Activated CD8-positive, alpha-beta memory T cell treated with anti-CD3 and anti-CD28 coated beads for 1 hour (primary cell): ENCODE results near the gene ZNF836.
A peak's percentile ranks its signal among the peaks of the same experiment; 100 is the strongest.

Experiments used
- DNase-seq, 2 donors: peaks; one replicate each; pipeline ENCODE4 v3.0.0-alpha.2; 2020; ENCODE audit warnings: low read depth in 1 of 2; ENCODE audit errors: extremely low read depth in 1 of 2

Gene ZNF836

DNA sequence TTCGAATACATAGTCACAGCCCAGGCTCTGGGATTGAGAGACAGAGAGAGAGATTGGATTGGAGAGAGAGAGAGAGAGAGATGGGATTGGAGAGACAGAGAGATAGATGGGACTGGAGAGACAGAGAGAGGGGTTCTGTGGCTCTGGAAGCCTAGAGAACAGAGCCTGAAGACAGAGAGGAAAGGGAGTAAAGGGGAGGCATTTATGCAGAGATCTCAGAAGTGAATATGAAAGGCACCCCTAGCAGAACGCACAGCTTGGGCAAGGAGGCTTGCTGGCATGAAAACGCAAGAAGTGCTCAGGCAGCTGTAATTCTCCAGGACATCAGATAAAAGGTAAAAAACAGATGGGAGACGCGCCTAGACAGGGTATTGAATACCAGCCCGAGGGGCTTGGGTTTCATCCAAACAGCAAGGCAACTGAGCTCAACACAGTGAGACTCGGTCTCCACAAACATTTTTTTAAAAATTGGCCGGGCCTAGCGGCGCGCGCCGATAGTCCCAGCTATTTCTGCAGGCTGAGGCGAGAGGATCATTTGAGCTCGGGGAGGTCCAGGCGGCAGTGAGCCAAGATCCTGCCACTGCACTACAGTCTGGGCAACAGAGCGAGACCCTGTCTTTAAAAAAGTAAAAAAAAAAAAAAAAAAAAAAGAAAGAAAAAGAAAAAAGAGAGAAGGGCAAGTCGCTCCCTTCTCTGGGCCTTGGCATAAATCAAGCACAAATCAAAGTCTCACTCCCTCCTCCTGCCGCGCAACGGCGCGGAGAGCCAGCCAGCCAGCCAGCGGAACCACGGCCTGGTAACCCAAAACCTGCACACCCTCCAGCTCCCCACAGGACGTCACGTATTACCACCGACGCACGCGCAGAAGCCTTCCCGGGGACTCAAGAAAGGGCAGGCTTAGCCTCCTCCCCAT, 17.7 kb upstream of the ZNF836 start:
- DNase-seq, result no peak

DNA sequence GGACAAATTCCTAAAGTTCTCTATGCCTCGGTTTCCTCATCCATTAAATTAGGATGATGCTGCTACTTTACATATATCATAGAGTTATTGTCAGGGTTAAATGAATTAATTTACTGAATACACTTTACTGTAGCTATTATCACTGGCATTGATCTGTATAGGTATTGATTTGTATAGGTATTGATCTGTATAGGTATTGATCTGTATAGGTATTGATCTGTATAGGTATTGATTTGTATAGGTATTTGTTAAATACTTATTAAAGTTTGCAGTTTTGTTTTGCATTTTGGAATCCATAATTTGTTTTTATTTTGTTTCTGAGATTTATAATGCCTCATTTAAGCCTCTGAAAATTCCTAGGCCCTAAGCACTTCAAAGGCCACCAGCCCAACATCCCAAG, 16.0 kb upstream of the ZNF836 start:
- no peak for DNase-seq

DNA sequence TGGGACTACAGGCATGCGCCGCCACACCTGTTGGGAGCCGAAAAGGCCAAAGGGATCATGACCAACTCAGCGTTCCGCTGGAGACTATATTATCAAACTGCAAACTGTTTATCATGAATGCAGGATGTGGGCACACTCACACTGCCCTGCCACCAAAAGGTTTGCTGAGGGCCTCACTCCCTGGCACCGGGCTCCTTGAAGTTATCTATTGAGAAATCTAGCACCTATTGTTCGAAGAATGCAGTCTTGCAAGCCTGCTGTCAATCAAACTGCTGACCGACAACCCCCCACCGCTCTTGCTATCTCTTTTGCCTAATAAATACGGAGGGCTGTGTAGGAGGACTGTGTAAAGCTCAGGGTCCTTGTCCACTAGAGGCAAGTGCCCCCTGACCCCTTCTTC, 5.2 kb upstream of the ZNF836 start:
- no peak for DNase-seq

DNA sequence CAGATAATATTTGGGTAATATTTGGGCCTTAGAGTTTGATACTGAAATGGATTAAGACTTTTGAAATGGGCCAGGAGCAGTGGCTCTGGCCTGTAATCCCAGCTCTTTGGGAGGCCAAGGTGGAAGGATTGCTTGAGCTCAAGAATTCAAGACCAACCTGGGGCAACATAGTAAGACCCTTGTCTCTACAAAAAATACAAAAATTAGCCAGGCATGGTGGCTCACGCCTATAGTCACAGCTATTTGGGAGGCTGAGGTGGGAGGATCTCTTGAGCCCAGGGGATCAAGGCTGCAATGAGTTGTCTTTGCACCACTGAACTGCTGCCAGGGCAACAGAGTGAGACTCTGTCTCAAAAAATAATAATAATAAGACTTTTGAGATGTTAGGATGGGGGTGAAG, 926 bp upstream of the ZNF836 start:
- DNase-seq, result no peak

- DNase-seq, result no peak
These were observed 529 bp downstream of the ZNF836 start for GRCh38 chr19:52170863-52171320.

DNA sequence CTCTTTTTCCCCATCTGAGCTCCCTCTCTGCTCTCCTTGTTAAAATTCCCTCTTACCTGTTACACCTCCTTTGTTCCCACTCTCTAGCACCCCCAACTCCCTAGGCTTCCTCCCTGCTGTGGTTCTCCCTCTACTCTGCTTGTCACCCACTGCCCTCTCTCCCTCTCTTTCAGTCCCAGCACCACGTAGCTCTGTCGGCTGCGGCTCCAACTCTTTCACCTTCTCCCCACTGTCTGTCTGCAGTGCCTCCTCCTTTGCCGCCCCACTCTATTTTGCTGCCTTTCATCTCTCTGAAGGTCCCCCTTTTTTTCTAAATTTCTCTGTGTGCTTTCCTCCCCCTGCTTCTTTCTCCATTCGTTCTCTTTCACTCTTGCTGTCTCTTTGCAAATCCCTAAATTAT, 1.1 kb downstream of the ZNF836 start:
- no peak for DNase-seq

GRCh38 chr19:52155596-52156359, 15.6 kb downstream of the ZNF836 start:
- DNase-seq, result no peak

DNA sequence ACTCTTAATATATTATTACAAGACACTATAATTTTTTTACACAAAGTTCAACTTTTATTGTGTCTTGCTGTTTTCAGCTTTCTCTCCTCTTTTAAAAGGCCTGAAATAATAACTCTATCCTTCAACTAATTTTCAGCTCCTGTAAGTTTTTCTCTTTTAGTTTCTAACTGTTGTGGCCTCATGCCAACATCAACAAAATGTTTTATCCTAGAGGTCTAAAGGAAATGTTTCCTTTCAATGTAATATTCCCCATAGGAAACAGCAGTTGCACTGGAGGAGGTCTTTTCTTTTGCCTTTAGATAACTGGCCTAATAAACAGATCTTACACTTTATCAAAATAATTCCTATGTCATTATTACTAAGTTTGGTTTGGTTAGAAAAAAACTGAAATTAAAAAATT, 23.2 kb downstream of the ZNF836 start:
- no peak for DNase-seq

- no peak for DNase-seq
These were observed 29.3 kb downstream of the ZNF836 start for GRCh38 chr19:52142001-52142595.

GRCh38 chr19:52141203-52141602, 30.2 kb downstream of the ZNF836 start:
- no peak for DNase-seq

DNA sequence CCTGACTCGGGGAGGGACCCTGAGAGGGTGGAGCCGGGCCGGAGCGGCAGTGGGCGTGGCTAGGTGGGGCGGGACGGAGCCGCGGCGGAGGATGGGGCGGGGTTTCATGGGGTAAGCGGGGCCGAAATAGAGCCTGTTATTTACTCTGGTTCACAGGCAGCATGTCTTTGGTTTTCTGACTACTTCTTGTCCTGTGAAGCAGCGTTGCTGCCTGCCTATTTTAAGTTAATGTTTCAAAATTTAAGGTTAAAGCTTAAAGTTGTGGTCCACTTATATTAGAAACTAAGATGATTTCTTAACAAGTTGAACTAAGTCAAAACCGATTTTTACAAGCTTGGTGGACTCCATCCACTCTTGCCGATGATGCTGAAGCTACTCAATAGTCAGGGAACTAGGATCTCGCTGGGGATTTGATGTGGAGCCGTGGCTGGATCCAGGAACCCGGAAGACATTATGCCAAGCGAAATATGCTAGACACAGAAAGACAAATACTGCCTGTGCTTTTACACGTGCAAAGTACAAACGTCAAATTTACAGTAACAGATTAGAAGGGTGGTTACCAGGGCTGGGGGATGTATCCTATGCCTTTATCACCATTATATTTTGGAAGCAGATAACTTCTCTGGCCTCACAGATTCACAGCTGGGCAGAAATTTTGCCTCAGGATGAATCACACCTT, 31.2 kb downstream of the ZNF836 start:
- peak; percentile 93 to 97 for DNase-seq

DNA sequence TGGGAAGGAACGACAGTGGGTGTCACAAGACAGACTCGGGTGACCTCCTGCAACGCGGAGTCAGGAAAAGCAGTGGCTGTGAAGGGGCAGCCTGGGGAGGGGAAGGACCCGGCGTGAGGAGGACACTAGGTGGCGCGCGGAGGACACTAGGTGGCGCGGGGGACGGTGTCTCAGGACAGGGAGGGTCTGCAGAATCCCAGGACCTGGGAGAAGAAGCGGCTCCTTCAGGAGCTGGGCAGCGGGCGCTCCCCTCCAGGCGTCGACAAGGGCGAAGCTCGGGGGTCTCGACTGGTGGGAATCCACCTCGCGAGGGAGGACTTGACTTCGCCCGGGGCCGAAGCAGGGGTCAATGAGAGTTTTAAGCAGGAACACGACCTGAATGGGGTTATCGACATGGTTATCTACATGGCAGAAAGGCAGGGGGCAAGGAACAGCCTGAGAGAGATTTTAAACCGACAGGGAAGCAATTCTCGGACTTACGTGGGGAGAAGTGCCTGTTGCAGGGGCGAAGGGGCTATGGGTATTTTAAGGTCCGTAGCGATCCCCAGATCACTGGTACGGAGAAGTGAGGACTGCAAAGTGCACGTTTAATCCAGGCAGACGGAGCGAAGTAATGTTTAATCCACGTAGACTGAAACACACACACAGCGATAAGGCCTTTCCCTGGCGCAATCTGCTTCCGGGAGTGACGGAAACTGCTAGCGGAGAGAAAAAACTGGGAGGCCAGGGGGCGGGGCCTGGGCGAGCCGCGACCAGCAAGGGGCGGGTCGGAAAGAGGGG, 32.0 kb downstream of the ZNF836 start, which contains the start of gene ZNF616:
TSS of gene ZNF616 (minus strand) at position 687 of the 780 bp plus-strand sequence. CDS start 9,426 bp downstream, outside the sequence.
- peak; percentile 28 to 65 for DNase-seq

DNA sequence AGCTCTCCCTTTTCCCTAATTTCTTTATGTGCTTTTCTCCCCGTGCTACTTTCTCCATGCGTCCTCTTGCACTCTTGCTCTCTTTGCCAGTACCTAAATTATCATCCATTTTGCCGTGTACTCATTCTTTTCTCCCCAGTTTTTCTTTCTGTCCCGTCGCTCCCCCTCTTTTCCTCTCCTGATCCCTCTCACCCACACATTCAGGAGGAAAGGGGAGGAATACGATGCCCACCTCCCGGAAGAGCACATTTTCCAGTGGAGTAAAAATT, 32.5 kb downstream of the ZNF836 start:
- no peak for DNase-seq

- DNase-seq, result no peak
These were observed 33.0 kb downstream of the ZNF836 start for GRCh38 chr19:52138278-52138982.

GRCh38 chr19:52120286-52120685, 51.1 kb downstream of the ZNF836 start:
- DNase-seq, result no peak

GRCh38 chr19:52115526-52116053, 55.8 kb downstream of the ZNF836 start:
- DNase-seq, result no peak

DNA sequence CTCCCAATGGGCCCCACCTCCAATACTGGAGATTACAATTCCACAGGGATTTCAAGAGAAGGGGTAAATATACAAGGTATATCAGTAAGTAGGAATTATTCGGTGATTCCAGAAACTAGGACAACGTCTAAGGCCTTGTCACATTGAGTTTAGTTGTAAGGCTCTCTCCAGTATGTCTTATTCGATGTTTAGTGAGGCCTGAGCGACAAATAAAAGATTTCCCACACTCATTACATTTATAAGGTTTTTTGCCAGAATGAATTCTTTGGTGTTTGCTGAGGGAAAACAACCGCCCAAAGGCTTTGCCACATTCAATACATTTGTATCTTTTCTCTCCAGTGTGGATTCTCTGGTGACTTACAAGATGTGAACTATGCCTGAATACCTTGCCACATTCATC, 56.7 kb downstream of the ZNF836 start:
- no peak for DNase-seq

GRCh38 chr19:52112624-52113023, 58.8 kb downstream of the ZNF836 start:
- DNase-seq, result no peak

- no peak for DNase-seq
These were observed 60.6 kb downstream of the ZNF836 start for GRCh38 chr19:52110780-52111179.
